GM23248 (cell line): Measurements from ENCODE around the gene AP1M1.

ENCODE experiments used
- EZH2 ChIP-seq: fragments of 200-600 bp; sonication (generic); IDR thresholded peaks from 2 replicates; pipeline ENCODE4 v1.6.1; 2018; ENCODE audit warnings: antibody characterized with exemption, mild to moderate bottlenecking; ENCODE audit not compliant: insufficient read depth, poor library complexity, severe bottlenecking
- EZH2phosphoT487 ChIP-seq: fragments of 200-600 bp; sonication (generic); IDR thresholded peaks from 2 replicates; pipeline ENCODE4 v1.6.1; 2018; ENCODE audit warnings: antibody characterized with exemption, moderate library complexity, mild to moderate bottlenecking, low read depth; ENCODE audit not compliant: insufficient read depth

GRCh38 chr19:16203256-16204004, 5.7 kb downstream of the AP1M1 start:
- TF ChIP-seq EZH2 = no peak
- no peak for TF ChIP-seq EZH2phosphoT487
